Esophagus squamous epithelium (tissue), 5 donors: ENCODE data around the gene UBE2H. TPM values are rescaled to one million over a fixed set of nuclear protein-coding genes. Genes with fewer than 3 reads are reported as not detected.
"Not testable (repeated sequence)": the region's sequence is repeated elsewhere in the genome, so short reads cannot be mapped to it uniquely, and the experiment has no call there.

ENCODE experiments used
- DNase-seq: peaks from one replicate; lab custom pipeline; 2025; lab: John Stamatoyannopoulos, UW
- H3K27ac ChIP-seq, 4 donors: fragments of 200-600 bp; sonication (generic); one replicate each; pipeline ENCODE4 v1.5.1; 2016 to 2019; ENCODE audit warnings: mild to moderate bottlenecking in 1 of 4
- H3K27me3 ChIP-seq, 4 donors: fragments of 200-600 bp; sonication (generic); 1 replicate in 3 of 4; 2 replicates in 1 of 4; pipeline versions ENCODE4 v1.5.1 to v1.6.0; 2017 to 2021; ENCODE audit warnings: antibody characterized with exemption in 1 of 4
- H3K36me3 ChIP-seq, 3 donors: fragments of 200-600 bp; sonication (generic); one replicate each; pipeline ENCODE4 v1.5.1; 2016 to 2019
- H3K4me1 ChIP-seq, 3 donors: fragments of 200-600 bp; sonication (generic); one replicate each; pipeline ENCODE4 v1.5.1; 2017 to 2019
- H3K4me3 ChIP-seq, 4 donors: fragments of 200-600 bp; sonication (generic); 1 replicate in 3 of 4; 2 replicates in 1 of 4; pipeline ENCODE4 v1.5.1; 2016 to 2019; ENCODE audit warnings: mild to moderate bottlenecking in 2 of 4, moderate library complexity in 1 of 4
- H3K9me3 ChIP-seq, 3 donors: fragments of 200-600 bp; sonication (generic); one replicate each; pipeline ENCODE4 v1.5.1; 2016 to 2019
- POLR2A ChIP-seq, 4 donors: fragments of 450-650 bp; IDR thresholded peaks; one replicate each; pipeline ENCODE4 v1.6.1; 2017; ENCODE audit warnings: antibody characterized with exemption in 4 of 4, mild to moderate bottlenecking in 4 of 4, moderate library complexity in 3 of 4
- WGBS, 2 donors: methylation state at CpG; one replicate each; pipeline ENCODE4 v1.1.5; 2018; 5-methylcytosine and 5-hydroxymethylcytosine counted together
- intact Hi-C: fragments of 100-400 bp; cut with DNase I; formaldehyde crosslinking; loops from one replicate; pipeline ENCODE4 v1.15.0; 2022
- total RNA-seq, 4 donors: library from RNA; depleted of rRNA; stranded (reverse); fragments of >200 nt; gene quantifications; one replicate each; pipeline ENCODE4 v1.1.0, GENCODE V29; 2016
- TF ChIP-seq, protein P1 (sequence below), 6 experiments: fragments of 450-650 bp in 4 of 6; fragments of 200-600 bp in 2 of 6; sonication (generic) in 2 of 6; IDR thresholded peaks; one replicate each; pipeline ENCODE4 v1.5.1; 2016 to 2019; ENCODE audit warnings: antibody characterized with exemption in 6 of 6, mild to moderate bottlenecking in 4 of 6, moderate library complexity in 4 of 6
- donor health status: DM: yes; HTN: yes; CAD: no.

UBE2H gene
- total RNA-seq, 4 donors from 2014 or later: 60.1 to 113 (median 88.7) TPM

DNA sequence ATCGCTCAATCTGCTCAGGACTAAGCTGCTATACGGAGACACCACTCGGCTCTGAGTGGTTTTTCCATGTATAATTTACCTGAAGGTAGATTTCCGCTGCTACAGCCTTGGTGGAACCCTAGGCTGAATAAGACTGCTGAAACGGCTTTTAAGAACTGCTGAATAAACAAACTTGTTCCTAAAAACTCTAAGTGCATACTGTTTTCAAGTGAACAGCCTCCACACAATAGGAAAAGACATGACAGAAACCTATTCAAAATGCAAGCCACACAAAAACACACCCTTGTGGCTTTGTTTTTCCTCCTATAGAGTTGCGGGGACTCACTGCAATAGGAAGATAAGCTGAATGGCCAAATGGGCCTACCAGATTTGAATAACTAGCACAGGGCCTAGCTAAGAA lies 117.2 kb downstream of the UBE2H start:
- DNase-seq: no peak
- intact Hi-C loops: no loop called here
- WGBS, 2 donors: 46 to 90% methylated on average over 5 to 6 of the region's 6 CpGs

DNA sequence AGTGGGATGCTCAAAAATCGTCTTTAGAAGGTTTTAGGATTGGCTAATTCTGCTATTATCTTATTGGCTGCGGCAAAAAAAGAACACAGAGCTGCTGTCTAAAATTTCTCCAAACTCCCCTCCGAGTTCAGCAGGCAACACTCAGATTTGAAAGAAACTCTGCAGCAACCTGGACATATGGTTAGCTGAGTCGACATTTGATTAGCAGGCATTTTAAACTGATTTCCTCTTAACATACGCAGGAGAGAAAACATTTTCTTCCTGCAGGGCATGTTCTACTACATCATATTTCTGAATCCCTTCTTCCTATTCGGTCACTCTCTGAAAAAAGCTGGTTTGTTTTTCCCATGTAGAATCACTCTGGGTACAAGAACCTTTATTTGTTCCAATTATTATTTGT lies 119.4 kb downstream of the UBE2H start:
- DNase-seq, H3K27me3 ChIP-seq, intact Hi-C loops, H3K4me3 ChIP-seq, H3K27ac ChIP-seq, H3K9me3 ChIP-seq: not testable (repeated sequence)
- WGBS, 2 donors: 76 to 90% methylated on average over 6 of the region's 6 CpGs
- H3K4me1 ChIP-seq: peaks cover 8 to 50% (median 13%) of the 10 kb centered on the region in 3 donors
- peaks cover under 1 to 71% (median 10%) of the 10 kb centered on the region in 3 donors for H3K36me3 ChIP-seq

More for the DNA sequence above, 117.2 kb downstream of the UBE2H start:
- Histone ChIP-seq H3K4me1 (peaks cover 5 to 45% (median 7%) of the 10 kb centered on the region in 3 donors), H3K36me3 (peaks cover 6 to 80% (median 16%) of the 10 kb centered on the region in 3 donors), H3K9me3 (no peaks in the 10 kb centered on the region), H3K27ac (peak overlapping the region in 1 of 4 donors; percentile 39), H3K27me3 (no peaks in the 10 kb centered on the region), H3K4me3 (no peak overlapping the region)
- TF ChIP-seq, protein P1, sequence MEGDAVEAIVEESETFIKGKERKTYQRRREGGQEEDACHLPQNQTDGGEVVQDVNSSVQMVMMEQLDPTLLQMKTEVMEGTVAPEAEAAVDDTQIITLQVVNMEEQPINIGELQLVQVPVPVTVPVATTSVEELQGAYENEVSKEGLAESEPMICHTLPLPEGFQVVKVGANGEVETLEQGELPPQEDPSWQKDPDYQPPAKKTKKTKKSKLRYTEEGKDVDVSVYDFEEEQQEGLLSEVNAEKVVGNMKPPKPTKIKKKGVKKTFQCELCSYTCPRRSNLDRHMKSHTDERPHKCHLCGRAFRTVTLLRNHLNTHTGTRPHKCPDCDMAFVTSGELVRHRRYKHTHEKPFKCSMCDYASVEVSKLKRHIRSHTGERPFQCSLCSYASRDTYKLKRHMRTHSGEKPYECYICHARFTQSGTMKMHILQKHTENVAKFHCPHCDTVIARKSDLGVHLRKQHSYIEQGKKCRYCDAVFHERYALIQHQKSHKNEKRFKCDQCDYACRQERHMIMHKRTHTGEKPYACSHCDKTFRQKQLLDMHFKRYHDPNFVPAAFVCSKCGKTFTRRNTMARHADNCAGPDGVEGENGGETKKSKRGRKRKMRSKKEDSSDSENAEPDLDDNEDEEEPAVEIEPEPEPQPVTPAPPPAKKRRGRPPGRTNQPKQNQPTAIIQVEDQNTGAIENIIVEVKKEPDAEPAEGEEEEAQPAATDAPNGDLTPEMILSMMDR (IDR thresholded peaks at IDR 0.05): no peak
- TF ChIP-seq POLR2A (IDR thresholded peaks at IDR 0.05): no peak

DNA sequence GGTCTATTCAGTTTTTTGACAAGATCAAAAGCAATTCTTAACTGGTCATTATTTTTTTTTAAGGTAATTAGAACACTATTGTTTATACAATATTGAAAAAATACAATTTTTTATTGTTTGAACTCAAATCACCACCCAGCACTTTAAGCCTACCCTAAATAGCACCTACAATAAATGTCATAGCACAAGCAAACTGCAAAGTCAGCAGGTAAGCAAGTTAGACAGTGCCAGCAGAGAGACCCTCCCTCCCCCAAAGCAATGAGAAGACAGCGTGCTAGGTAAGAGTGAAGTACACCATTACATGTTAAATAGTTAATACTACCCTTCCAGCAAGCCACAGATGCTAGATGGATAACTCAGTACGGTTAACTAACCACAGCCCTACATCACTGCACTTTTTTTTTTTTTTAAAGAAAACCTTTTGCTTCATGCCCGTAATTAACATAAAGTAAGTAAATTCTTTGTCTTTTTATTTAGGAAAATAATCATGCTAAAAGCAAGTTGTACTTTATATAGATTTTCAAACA lies 120.0 kb downstream of the UBE2H start:
- Histone ChIP-seq H3K4me1 (peaks cover 8 to 50% (median 13%) of the 10 kb centered on the region in 3 donors), H3K4me3 (no peak overlapping the region), H3K27ac (no peak overlapping the region), H3K36me3 (peaks cover 0 to 65% (median 10%) of the 10 kb centered on the region in 3 donors), H3K27me3 (no peaks in the 10 kb centered on the region), H3K9me3 (no peaks in the 10 kb centered on the region)
- WGBS, 2 donors: 89 to 93% methylated on average over 3 of the region's 3 CpGs
- no peak for DNase-seq
- intact Hi-C loops: no loop called here
- TF ChIP-seq, protein P1 (IDR thresholded peaks at IDR 0.05): no peak
- no peak for TF ChIP-seq POLR2A (IDR thresholded peaks at IDR 0.05)

DNA sequence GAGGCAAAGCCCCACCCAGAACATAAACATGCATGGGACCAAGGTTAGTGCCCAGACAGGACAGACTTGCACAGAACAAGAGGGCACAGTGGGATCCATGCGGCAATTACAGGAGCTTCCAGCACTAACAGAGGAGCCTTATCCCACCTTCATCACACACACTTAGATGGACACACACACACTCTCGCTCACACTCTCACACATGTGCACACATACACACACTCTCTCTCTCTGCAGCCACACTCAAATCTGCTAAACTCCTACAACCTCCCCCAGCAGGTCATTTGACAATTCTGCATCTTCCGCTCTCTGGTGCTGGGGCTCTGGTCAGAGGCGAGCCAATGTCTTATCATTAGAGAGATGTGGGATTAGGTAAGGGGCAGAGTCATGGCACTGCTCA lies 120.5 kb downstream of the UBE2H start:
- H3K4me1 ChIP-seq: peaks cover 8 to 50% (median 13%) of the 10 kb centered on the region in 3 donors
- no peak for TF ChIP-seq POLR2A (IDR thresholded peaks at IDR 0.05)
- TF ChIP-seq, protein P1 (IDR thresholded peaks at IDR 0.05): no peak
- DNase-seq: no peak
- no peak overlapping the region for H3K4me3 ChIP-seq
- no peaks in the 10 kb centered on the region for H3K27me3 ChIP-seq
- WGBS, 2 donors: 89 to 91% methylated on average over 4 of the region's 4 CpGs
- no peak overlapping the region for H3K27ac ChIP-seq
- peaks cover 0 to 60% (median 10%) of the 10 kb centered on the region in 3 donors for H3K36me3 ChIP-seq
- intact Hi-C loops: no loop called here
- H3K9me3 ChIP-seq: no peaks in the 10 kb centered on the region

DNA sequence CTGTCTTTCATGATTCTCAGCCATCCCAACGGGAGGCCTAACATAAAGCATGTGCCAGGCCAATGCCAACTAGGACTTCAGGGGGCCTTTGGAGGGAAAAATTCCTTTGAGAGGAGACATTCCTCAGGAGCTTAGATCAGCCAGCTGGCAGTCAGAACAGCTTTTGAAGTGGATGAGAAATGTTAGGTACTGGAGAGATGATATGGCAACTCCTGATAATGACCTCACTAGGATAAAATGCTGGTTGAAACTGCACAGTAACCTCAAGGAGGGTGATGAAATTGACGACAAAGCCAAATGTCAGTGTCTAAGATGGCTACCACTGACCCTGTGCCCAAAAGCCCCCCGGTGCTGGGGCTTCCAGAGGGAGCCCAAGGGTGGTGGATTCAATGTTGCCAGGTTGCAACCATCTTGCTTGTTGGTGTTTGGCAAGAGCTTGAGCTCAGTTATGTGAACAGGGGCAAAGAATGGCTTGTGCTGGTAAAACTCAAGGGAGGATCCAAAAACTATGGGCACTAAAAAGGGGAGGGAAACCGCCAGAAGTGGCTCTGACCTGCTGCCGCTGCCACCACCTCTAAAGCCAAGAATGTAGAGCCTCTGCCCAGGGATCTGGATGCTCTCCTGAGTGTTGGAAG lies 121.2 kb downstream of the UBE2H start:
- Histone ChIP-seq H3K27ac (peak overlapping the region in 3 of 4 donors; percentile 3 to 87 (median 70)), H3K4me3 (no peak overlapping the region), H3K4me1 (peaks cover 8 to 53% (median 13%) of the 10 kb centered on the region in 3 donors), H3K9me3 (no peaks in the 10 kb centered on the region), H3K27me3 (no peaks in the 10 kb centered on the region), H3K36me3 (peaks cover 0 to 52% (median 10%) of the 10 kb centered on the region in 3 donors)
- intact Hi-C loops: no loop called here
- TF ChIP-seq, protein P1 (IDR thresholded peaks at IDR 0.05): no peak
- no peak for TF ChIP-seq POLR2A (IDR thresholded peaks at IDR 0.05)
- 69 to 81% methylated on average over 5 of the region's 5 CpGs for WGBS, 2 donors
- DNase-seq: no peak
